Measurements from ENCODE around the gene FSTL3. TPM values are rescaled to one million over a fixed set of nuclear protein-coding genes. Genes with fewer than 3 reads are reported as not detected.
A peak's percentile ranks its signal among the peaks of the same experiment; 100 is the strongest.

FSTL3 gene
- total and polyA plus RNA-seq, 7 donors, result 4.3 to 30.3 (median 6.3) TPM

GRCh38 chr19:678791-679388, 2.7 kb downstream of the FSTL3 start:
- ATAC-seq (no peak), DNase-seq (no peak)
- 89 to 94% (median 93%) methylated on average over 16 of the region's 16 CpGs for WGBS, 3 donors
- intact Hi-C loops (cut with DNase I), result no loop called here
- no peak for TF ChIP-seq CTCF (IDR thresholded peaks at IDR 0.05)
- Histone ChIP-seq H3K27ac (peak overlapping the region; percentile 85), H3K4me3 (peak overlapping the region; percentile 82), H3K36me3 (ENCODE audit: insufficient read depth in 1 of 2, low read depth in 1 of 2) (no peaks in the 10 kb centered on the region), H3K4me1 (peaks cover 18% of the 10 kb centered on the region), H3K9me3 (no peaks in the 10 kb centered on the region), H3K27me3 (ENCODE audit: insufficient read depth in 3 of 3, low read length in 2 of 3) (peaks cover 0 to 19% (median 17%) of the 10 kb centered on the region in 3 donors)

GRCh38 chr19:679418-680286, 3.5 kb downstream of the FSTL3 start:
- H3K36me3 ChIP-seq (ENCODE audit: insufficient read depth in 1 of 2, low read depth in 1 of 2), result no peaks in the 10 kb centered on the region
- H3K4me1 ChIP-seq, result peaks cover 18% of the 10 kb centered on the region
- H3K27me3 ChIP-seq (ENCODE audit: insufficient read depth in 3 of 3, low read length in 2 of 3), result peaks cover 0 to 18% (median 14%) of the 10 kb centered on the region in 3 donors
- no peak for TF ChIP-seq CTCF (IDR thresholded peaks at IDR 0.05)
- intact Hi-C loops (cut with DNase I), result no loop called here
- H3K4me3 ChIP-seq, result peak overlapping the region; percentile 82
- H3K9me3 ChIP-seq, result no peaks in the 10 kb centered on the region
- DNase-seq, result peak; percentile 76 to 85
- peak overlapping the region; percentile 85 for H3K27ac ChIP-seq
- 6 to 10% (median 10%) methylated on average over 34 to 69 of the region's 69 CpGs for WGBS, 3 donors
- no peak for ATAC-seq

GRCh38 chr19:680287-681028, 4.3 kb downstream of the FSTL3 start:
- H3K9me3 ChIP-seq, result no peaks in the 10 kb centered on the region
- intact Hi-C loops (cut with DNase I), result no loop called here
- TF ChIP-seq CTCF (IDR thresholded peaks at IDR 0.05), result peak; percentile 44
- H3K27ac ChIP-seq, result peak overlapping the region; percentile 87
- WGBS, 3 donors, result 0 to 2% (median 1%) methylated on average over 39 to 70 of the region's 70 CpGs
- DNase-seq, result peak; percentile 100
- ATAC-seq, result peak; percentile 90 to 94 (median 90)
- H3K27me3 ChIP-seq (ENCODE audit: insufficient read depth in 3 of 3, low read length in 2 of 3), result peaks cover 0 to 13% (median 11%) of the 10 kb centered on the region in 3 donors
- peak overlapping the region; percentile 82 for H3K4me3 ChIP-seq
- H3K36me3 ChIP-seq (ENCODE audit: insufficient read depth in 1 of 2, low read depth in 1 of 2), result no peaks in the 10 kb centered on the region
- peaks cover 18% of the 10 kb centered on the region for H3K4me1 ChIP-seq

- peak overlapping the region; percentile 82 for H3K4me3 ChIP-seq
- no peak for TF ChIP-seq CTCF (IDR thresholded peaks at IDR 0.05)
- H3K27ac ChIP-seq, result peak overlapping the region; percentile 87
- DNase-seq (peak in 1 of 2 donors; percentile 97), ATAC-seq (no peak)
- intact Hi-C loops (cut with DNase I), result no loop called here
- H3K36me3 ChIP-seq (ENCODE audit: insufficient read depth in 1 of 2, low read depth in 1 of 2), result no peaks in the 10 kb centered on the region
- H3K27me3 ChIP-seq (ENCODE audit: insufficient read depth in 3 of 3, low read length in 2 of 3), result peaks cover 0 to 8% (median 7%) of the 10 kb centered on the region in 3 donors
- 60 to 72% (median 65%) methylated on average over 51 to 54 of the region's 54 CpGs for WGBS, 3 donors
- H3K4me1 ChIP-seq, result peaks cover 18% of the 10 kb centered on the region
- H3K9me3 ChIP-seq, result no peaks in the 10 kb centered on the region
Measured at GRCh38 chr19:681029-682019, 5.1 kb downstream of the FSTL3 start.

Data from psoas muscle (tissue), 8 donors.